DND-41 (cell line): ENCODE data around the gene MCRIP1.

ENCODE experiments used
- ATAC-seq: fragments of 200-7000 bp; cut with Tn5 transposase; 3 replicates; pipeline ENCODE4 v1.9.1; 2021; ENCODE audit warnings: low read depth; ENCODE audit not compliant: insufficient read depth
- DNase-seq: peaks from one replicate; pipeline ENCODE4 v3.0.0-alpha.2; 2020
- H2AFZ ChIP-seq: 2 replicates; pipeline ENCODE4 v1.6.0; 2012; ENCODE audit warnings: low read depth, low read length
- H3K27ac ChIP-seq: 2 replicates; pipeline ENCODE4 v1.5.1; 2012; ENCODE audit warnings: low read length, inconsistent platforms
- H3K27me3 ChIP-seq: fragments of 200-600 bp; sonication (generic); 2 replicates; pipeline ENCODE4 v1.6.0; 2012; ENCODE audit warnings: low read length, mild to moderate bottlenecking, inconsistent platforms; ENCODE audit not compliant: insufficient read depth, poor library complexity
- H3K36me3 ChIP-seq: 2 replicates; pipeline ENCODE4 v1.5.1; 2012; ENCODE audit warnings: low read length, inconsistent platforms; ENCODE audit not compliant: insufficient read depth
- H3K4me1 ChIP-seq: 2 replicates; pipeline ENCODE4 v1.5.1; 2012; ENCODE audit warnings: mild to moderate bottlenecking, low read length; ENCODE audit not compliant: insufficient read depth
- H3K4me2 ChIP-seq: 2 replicates; pipeline ENCODE4 v1.6.0; 2012; ENCODE audit warnings: mild to moderate bottlenecking, moderate library complexity, low read length, inconsistent platforms; ENCODE audit not compliant: insufficient read depth
- H3K4me3 ChIP-seq, 2 experiments: fragments of 200-600 bp in 1 of 2; shearing (Covaris generic) in 1 of 2; 2 replicates each; pipeline ENCODE4 v1.5.1; 2012 to 2016; ENCODE audit warnings: inconsistent platforms in 2 of 2, low read length in 2 of 2, mild to moderate bottlenecking in 2 of 2, low read depth in 1 of 2, moderate library complexity in 1 of 2
- H3K79me2 ChIP-seq: 2 replicates; pipeline ENCODE4 v1.6.0; 2012; ENCODE audit warnings: low read length, inconsistent platforms; ENCODE audit not compliant: insufficient read depth
- H3K9ac ChIP-seq: 2 replicates; pipeline ENCODE4 v1.6.0; 2012; ENCODE audit warnings: low read depth, mild to moderate bottlenecking, inconsistent platforms, low read length, moderate library complexity
- H3K9me3 ChIP-seq: 2 replicates; pipeline ENCODE4 v1.5.1; 2012; ENCODE audit warnings: low read length, moderate library complexity, mild to moderate bottlenecking, inconsistent platforms; ENCODE audit not compliant: insufficient read depth, severe bottlenecking
- H4K20me1 ChIP-seq: 2 replicates; pipeline ENCODE4 v1.6.0; 2012; ENCODE audit warnings: low read length; ENCODE audit not compliant: insufficient read depth
- CTCF ChIP-seq: IDR thresholded peaks from 2 replicates; pipeline ENCODE4 v1.5.1; 2012; ENCODE audit warnings: borderline replicate concordance, low read length, moderate library complexity, mild to moderate bottlenecking; ENCODE audit not compliant: poor library complexity, severe bottlenecking; ENCODE audit errors: extremely low read depth
- EZH2 ChIP-seq: IDR thresholded peaks from 3 replicates; pipeline ENCODE4 v1.6.1; 2012; ENCODE audit warnings: borderline replicate concordance, low read depth, mild to moderate bottlenecking, moderate library complexity, low read length, inconsistent platforms; ENCODE audit not compliant: severe bottlenecking

MCRIP1 gene

DNA sequence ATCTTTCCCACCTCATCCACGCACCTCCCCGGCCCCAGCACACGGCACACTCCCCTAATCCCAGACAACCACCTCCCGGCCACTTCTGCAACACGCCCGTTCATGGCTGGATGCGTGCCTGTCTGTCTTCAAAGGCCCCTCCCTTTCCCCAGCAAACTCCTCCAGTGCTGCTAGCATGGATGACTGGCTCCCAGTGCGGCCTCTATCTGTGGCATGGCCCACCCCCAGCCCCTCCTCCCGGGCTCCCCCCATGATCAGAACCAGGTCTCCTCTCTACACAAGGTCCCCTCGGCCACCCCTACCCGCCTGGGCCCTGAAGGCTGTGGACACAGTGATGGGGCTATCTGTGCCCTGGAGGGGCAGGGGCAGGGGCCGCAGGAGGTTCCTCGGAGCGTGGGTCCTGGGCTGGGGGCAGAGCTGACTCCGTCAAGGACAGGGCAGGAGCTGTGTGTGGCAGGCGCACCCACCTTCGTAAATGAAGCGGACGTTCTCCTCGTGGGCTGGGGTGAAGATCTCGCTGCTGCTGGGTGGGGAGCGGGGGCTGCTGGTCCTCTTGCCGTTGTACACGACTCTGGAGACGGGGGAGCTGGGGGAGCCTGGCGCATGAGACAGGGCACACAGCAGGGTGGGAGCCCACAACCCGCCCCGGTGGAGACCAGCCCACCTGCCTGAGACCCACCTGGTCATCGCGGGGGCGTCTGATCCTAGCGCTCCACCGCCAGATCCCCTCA, 9.1 kb downstream of the MCRIP1 start:
- H3K9me3 ChIP-seq, result no peaks in the 10 kb centered on the region
- no peaks in the 10 kb centered on the region for H3K27me3 ChIP-seq
- peaks cover 16% of the 10 kb centered on the region for H4K20me1 ChIP-seq
- no peak overlapping the region for H3K4me3 ChIP-seq
- H3K9ac ChIP-seq, result no peak overlapping the region
- DNase-seq, result no peak
- H3K4me1 ChIP-seq, result peaks cover 20% of the 10 kb centered on the region
- no peak overlapping the region for H3K27ac ChIP-seq
- no peak for TF ChIP-seq CTCF
- TF ChIP-seq EZH2, result no peak
- no peak overlapping the region for H2AFZ ChIP-seq
- peaks cover 20% of the 10 kb centered on the region for H3K36me3 ChIP-seq
- H3K79me2 ChIP-seq, result peaks cover 21% of the 10 kb centered on the region
- no peak overlapping the region for H3K4me2 ChIP-seq
- ATAC-seq, result no peak

GRCh38 chr17:81822996-81823819, 9.9 kb downstream of the MCRIP1 start:
- Histone ChIP-seq H3K9me3 (no peaks in the 10 kb centered on the region), H3K4me1 (peaks cover 20% of the 10 kb centered on the region), H3K9ac (no peak overlapping the region), H3K4me2 (no peak overlapping the region), H3K79me2 (peaks cover 14% of the 10 kb centered on the region), H3K27ac (no peak overlapping the region), H3K27me3 (no peaks in the 10 kb centered on the region), H3K4me3 (no peak overlapping the region), H2AFZ (no peak overlapping the region), H3K36me3 (peaks cover 20% of the 10 kb centered on the region), H4K20me1 (peaks cover 13% of the 10 kb centered on the region)
- no peak for DNase-seq
- ATAC-seq, result no peak
- no peak for TF ChIP-seq CTCF
- TF ChIP-seq EZH2, result no peak

- peaks cover 13% of the 10 kb centered on the region for H4K20me1 ChIP-seq
- H3K9me3 ChIP-seq, result no peaks in the 10 kb centered on the region
- no peak for TF ChIP-seq CTCF
- TF ChIP-seq EZH2, result no peak
- H3K79me2 ChIP-seq, result peaks cover 10% of the 10 kb centered on the region
- ATAC-seq (no peak), DNase-seq (no peak)
- no peak overlapping the region for H3K4me3 ChIP-seq
- no peaks in the 10 kb centered on the region for H3K27me3 ChIP-seq
- peak overlapping the region; percentile 68; the same call in 1 of the 2 replicates for H3K27ac ChIP-seq
- H2AFZ ChIP-seq, result no peak overlapping the region; the same call in 1 of the 2 replicates
- peaks cover 20% of the 10 kb centered on the region for H3K4me1 ChIP-seq
- H3K9ac ChIP-seq, result peak overlapping the region; percentile 36
- H3K4me2 ChIP-seq, result peak overlapping the region; percentile 32; the same call in 1 of the 2 replicates
- peaks cover 20% of the 10 kb centered on the region for H3K36me3 ChIP-seq
Measured at GRCh38 chr17:81822312-81822637, 10.8 kb downstream of the MCRIP1 start.
